SJCRH30 (cell line): Measurements from ENCODE around the gene GAA. TPM values are rescaled to one million over a fixed set of nuclear protein-coding genes. Genes with fewer than 3 reads are reported as not detected.
A peak's percentile ranks its signal among the peaks of the same experiment; 100 is the strongest.

Source experiments
- DNase-seq, 2 experiments: peaks; one replicate each; pipeline ENCODE4 v3.0.0-alpha.2; 2015 to 2020
- H3K27ac ChIP-seq: fragments of 250-450 bp; sonication (Bioruptor Pico); 2 replicates; pipeline ENCODE4 v1.5.1; 2020; ENCODE audit warnings: mild to moderate bottlenecking, moderate library complexity
- H3K27me3 ChIP-seq: fragments of 250-450 bp; sonication (Bioruptor Pico); 2 replicates; pipeline ENCODE4 v1.5.1; 2020; ENCODE audit warnings: mild to moderate bottlenecking, moderate library complexity
- H3K36me3 ChIP-seq: fragments of 250-450 bp; sonication (Bioruptor Pico); 2 replicates; pipeline ENCODE4 v1.5.1; 2020; ENCODE audit warnings: mild to moderate bottlenecking, moderate library complexity
- H3K4me1 ChIP-seq: fragments of 250-450 bp; sonication (Bioruptor Pico); 2 replicates; pipeline ENCODE4 v1.5.1; 2020; ENCODE audit warnings: mild to moderate bottlenecking, moderate library complexity
- H3K4me3 ChIP-seq: fragments of 250-450 bp; sonication (Bioruptor Pico); 2 replicates; pipeline ENCODE4 v1.5.1; 2020; ENCODE audit warnings: mild to moderate bottlenecking, moderate library complexity
- H3K9me3 ChIP-seq: fragments of 250-450 bp; sonication (Bioruptor Pico); replicated peaks from 2 replicates; pipeline ENCODE4 v1.5.1; 2020; ENCODE audit warnings: mild to moderate bottlenecking, moderate library complexity
- total RNA-seq: library from RNA; depleted of rRNA; stranded (reverse); fragments of >200 nt; shearing (Covaris generic); gene quantifications from 2 replicates; pipeline ENCODE4 v1.2.3, GENCODE V29; 2014; rRNA removed

The GAA gene
- 17.5 and 23.1 TPM in 2 replicates for total RNA-seq

DNA sequence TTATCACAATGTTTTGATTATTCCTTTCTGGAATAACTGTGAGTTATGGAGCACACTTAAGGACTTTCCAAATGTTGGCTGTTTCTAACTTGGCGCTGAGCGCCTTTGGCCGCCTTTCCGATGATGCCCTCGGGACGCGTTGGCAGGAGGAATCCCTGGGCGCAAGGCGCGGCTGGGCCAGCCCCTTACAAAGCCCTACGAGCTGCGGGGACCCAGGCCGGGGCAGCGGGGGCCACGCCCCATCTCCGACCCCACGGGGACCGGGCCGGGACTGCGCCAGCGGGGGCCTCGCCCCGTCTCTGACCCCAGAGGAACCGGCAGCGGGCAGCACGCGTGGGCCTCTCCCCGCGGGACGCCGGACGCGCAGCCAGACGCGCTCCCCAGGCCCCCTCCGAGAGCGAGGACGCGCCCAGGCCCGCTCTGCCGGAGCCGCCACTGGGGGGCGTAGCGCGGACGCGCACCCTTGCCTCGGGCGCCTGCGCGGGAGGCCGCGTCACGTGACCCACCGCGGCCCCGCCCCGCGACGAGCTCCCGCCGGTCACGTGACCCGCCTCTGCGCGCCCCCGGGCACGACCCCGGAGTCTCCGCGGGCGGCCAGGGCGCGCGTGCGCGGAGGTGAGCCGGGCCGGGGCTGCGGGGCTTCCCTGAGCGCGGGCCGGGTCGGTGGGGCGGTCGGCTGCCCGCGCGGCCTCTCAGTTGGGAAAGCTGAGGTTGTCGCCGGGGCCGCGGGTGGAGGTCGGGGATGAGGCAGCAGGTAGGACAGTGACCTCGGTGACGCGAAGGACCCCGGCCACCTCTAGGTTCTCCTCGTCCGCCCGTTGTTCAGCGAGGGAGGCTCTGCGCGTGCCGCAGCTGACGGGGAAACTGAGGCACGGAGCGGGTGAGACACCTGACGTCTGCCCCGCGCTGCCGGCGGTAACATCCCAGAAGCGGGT lies at the start of gene GAA:
Gene GAA (plus strand): TSS at position 571 of the 935 bp plus-strand sequence. CDS start 3,006 bp downstream, outside the sequence.
- Histone ChIP-seq H3K36me3 (no peaks in the 10 kb centered on the region), H3K4me3 (peak within 1 kb of the TSS; percentile 73), H3K27ac (peak within 1 kb of the TSS; percentile 82), H3K9me3 (no peaks in the 10 kb centered on the region), H3K27me3 (no peaks in the 10 kb centered on the region), H3K4me1 (peaks cover 43% of the 10 kb centered on the region)
- peak; percentile 93 to 96 for DNase-seq

DNA sequence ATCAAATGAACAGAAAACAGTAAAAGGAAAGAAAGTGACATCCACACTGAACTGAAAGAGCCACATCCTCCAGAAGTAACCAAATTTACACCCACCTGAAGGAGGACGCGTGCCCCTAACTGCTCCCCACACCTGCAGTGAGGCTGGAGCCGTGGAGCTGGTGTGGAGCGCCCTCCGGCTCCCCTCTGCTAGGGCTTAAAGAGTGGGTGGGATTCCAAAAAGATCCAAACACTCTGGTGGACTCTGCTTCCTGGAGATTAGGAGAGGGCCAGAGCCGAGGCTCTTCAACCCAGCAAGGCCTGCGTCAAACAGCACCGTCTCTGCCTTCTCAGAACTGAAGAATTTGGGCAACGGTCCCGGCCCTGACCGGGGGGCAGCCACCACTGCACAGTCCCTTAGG lies 49.7 kb upstream of the GAA start:
- no peaks in the 10 kb centered on the region for H3K9me3 ChIP-seq
- no peaks in the 10 kb centered on the region for H3K27me3 ChIP-seq
- no peak overlapping the region for H3K4me3 ChIP-seq
- no peak for DNase-seq
- no peaks in the 10 kb centered on the region for H3K36me3 ChIP-seq
- no peak overlapping the region for H3K27ac ChIP-seq
- no peaks in the 10 kb centered on the region for H3K4me1 ChIP-seq

DNA sequence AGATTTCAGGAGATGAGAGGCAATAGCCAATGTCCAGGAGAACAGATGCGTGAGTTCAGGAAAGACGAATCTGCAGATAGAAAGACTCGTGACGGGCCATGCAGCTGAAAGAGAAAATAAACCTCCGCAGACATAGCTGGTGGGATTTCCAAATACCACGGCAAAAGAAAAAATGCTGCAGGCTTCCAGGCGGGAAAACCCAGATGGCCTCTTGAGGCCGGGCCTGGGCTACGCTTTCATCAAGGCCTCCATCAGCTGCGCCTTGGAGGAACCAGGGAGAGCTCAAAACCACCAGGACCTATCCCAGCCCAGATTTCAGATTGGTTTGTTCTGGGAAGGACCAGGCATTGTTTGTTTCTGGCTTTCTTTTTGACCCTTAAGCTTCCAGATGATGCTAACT lies 48.3 kb upstream of the GAA start:
- no peak overlapping the region for H3K4me3 ChIP-seq
- no peaks in the 10 kb centered on the region for H3K36me3 ChIP-seq
- H3K27me3 ChIP-seq: no peaks in the 10 kb centered on the region
- no peak overlapping the region for H3K27ac ChIP-seq
- no peak for DNase-seq
- no peaks in the 10 kb centered on the region for H3K4me1 ChIP-seq
- H3K9me3 ChIP-seq: no peaks in the 10 kb centered on the region

DNA sequence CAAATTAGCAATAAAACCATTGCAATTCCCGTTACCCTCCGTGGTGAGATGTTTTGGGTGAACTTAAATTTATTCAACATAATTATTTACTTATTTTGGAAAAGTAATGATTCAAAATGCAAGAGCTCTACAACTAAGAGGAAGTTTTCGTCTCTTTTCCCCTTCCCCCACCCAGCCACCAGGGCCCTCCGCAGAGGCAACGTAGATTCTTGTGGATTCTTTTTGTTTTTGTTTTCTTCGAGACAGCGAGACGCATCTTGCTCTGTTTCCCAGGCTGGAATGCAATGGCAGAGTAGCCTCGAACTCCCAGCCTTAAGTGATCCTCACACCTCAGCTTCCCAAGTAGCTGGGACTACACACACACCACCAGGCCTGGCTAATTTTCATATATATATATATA lies 45.8 kb upstream of the GAA start:
- no peak for DNase-seq
- no peaks in the 10 kb centered on the region for H3K4me1 ChIP-seq
- H3K36me3 ChIP-seq: no peaks in the 10 kb centered on the region
- no peak overlapping the region for H3K4me3 ChIP-seq
- no peaks in the 10 kb centered on the region for H3K27me3 ChIP-seq
- H3K9me3 ChIP-seq: no peaks in the 10 kb centered on the region
- H3K27ac ChIP-seq: no peak overlapping the region

DNA sequence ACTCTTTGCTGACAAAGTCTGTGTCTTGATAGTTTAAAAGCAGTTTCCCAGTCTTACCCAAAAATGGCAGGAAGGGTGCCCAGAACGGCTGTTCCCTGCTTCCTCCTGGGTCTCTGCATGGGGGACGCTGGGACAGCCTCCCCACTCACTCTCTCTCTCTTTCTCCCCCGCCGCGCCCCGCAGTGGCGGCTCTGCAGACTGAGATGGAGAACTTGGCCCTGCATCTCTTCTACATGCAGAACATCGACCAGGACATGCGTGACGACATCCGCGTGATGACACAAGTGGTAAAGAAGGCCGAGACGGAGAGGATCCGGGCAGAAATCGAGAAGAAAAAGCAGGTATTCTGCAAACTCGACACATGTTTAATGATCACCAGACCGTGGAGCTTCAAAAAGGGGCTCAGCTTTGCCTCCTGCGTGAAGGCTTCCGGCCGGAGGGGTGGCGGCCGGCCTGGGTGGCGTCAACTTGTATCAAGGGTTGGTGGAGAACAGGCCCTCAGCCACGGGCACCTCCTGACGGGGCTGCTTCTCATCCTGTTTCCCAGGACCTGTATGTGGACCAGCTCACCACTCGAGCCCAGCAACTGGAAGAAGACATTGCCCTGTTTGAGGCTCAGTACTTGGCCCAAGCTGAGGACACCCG lies 42.9 kb upstream of the GAA start:
- no peak for DNase-seq
- H3K27me3 ChIP-seq: no peaks in the 10 kb centered on the region
- H3K27ac ChIP-seq: no peak overlapping the region
- H3K4me3 ChIP-seq: no peak overlapping the region
- H3K4me1 ChIP-seq: no peaks in the 10 kb centered on the region
- no peaks in the 10 kb centered on the region for H3K36me3 ChIP-seq
- no peaks in the 10 kb centered on the region for H3K9me3 ChIP-seq

DNA sequence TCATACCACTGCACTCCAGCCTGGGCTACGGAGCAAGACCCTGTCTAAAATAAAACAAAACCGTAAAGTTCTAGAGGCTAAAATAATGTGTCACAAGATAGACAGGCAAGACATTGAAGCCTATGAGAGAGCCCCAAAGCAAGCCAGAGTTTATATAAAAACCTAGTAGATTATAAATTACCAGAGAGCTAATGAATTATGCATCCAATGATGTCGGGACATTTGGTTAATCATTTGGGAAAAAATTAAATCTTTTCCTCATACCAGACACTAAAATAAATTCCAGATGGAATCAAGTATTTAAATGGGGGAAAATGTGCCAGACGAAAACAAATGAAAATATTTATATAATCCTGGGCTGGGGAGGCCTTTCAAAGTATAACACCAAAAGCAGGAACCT lies 40.7 kb upstream of the GAA start:
- Histone ChIP-seq H3K36me3 (no peaks in the 10 kb centered on the region), H3K4me3 (no peak overlapping the region), H3K27me3 (no peaks in the 10 kb centered on the region), H3K27ac (no peak overlapping the region), H3K9me3 (no peaks in the 10 kb centered on the region), H3K4me1 (peaks cover 8% of the 10 kb centered on the region)
- DNase-seq: no peak

DNA sequence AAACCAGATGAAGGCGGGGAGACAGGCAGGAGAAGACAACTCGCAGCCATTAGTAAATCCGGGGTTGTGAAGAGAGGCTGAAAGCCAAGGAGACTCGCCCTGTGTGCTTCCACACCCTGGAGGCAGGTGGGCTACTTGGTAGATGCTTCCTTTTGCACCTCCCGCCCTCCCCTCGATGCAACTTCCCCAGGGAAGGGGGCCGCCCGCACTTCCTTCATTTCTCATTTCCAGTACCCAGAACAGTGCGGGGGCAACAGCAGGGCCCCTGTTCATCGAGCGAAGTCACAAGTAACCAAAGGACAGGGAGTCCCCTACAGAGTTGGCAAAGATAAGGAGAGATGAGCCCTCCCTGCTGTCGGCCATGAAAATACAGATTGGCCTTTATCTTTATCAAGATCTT lies 40.0 kb upstream of the GAA start:
- no peaks in the 10 kb centered on the region for H3K9me3 ChIP-seq
- H3K27me3 ChIP-seq: no peaks in the 10 kb centered on the region
- H3K4me3 ChIP-seq: no peak overlapping the region
- H3K36me3 ChIP-seq: no peaks in the 10 kb centered on the region
- DNase-seq: no peak
- peaks cover 8% of the 10 kb centered on the region for H3K4me1 ChIP-seq
- no peak overlapping the region for H3K27ac ChIP-seq

DNA sequence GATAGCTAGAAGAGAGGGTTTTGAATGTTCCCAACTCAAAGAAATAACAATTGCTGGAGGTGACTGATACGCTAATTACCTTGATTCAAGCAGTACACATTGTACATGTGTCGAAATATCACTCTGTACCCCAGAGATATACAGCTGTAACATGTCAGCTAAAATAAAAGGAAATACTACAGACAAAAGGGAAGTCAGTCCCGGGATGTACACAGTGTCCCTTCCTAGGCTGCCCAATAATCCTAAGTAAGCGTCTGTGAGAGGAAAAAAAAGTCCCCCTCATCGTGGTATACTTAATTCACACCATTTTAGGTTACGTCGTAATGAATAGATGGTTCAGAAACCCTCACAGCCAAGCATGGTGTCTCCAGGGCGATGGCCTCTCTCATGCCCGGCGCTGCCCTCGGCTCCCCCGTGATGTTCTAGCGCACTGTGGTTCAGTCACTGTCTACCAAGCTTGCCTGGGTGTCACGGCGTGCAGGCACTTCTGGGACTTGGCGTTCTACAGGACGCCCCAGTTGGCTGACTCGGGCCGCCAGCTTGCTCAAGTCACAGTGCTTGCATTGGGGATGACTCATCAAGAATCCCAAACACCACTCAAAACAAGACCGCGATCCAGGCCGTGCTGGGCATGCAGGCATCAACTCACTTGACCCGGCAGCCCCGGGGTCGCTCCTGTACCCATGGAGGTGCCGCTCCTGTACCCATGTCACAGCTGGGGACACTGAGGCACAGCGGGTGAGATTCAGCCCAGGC lies 37.4 kb upstream of the GAA start:
- no peak overlapping the region for H3K4me3 ChIP-seq
- H3K36me3 ChIP-seq: no peaks in the 10 kb centered on the region
- DNase-seq: peak in 1 of 2 experiments; percentile 43
- no peaks in the 10 kb centered on the region for H3K27me3 ChIP-seq
- no peak overlapping the region for H3K27ac ChIP-seq
- no peaks in the 10 kb centered on the region for H3K9me3 ChIP-seq
- peaks cover 12% of the 10 kb centered on the region for H3K4me1 ChIP-seq

DNA sequence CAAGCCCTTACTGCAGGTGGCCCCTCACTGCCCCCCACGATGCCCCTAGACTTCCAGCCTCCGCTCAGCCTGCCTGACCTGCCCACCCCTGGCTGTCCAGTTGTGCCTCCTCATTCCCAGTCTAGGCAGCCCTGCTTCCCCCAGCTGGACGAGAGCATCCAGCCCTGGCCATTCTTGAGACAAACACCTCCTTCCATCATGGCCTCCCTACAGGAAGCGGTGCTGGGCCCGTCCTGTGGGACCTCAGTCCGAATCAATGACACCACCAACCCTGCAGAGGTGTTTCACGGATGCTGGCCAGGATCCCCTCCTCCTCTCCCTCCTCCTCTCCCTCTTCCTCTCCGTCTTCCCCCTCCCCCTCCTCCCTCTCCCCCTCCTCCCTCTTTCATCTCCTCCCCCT lies 36.7 kb upstream of the GAA start:
- no peaks in the 10 kb centered on the region for H3K27me3 ChIP-seq
- H3K4me3 ChIP-seq: no peak overlapping the region
- H3K9me3 ChIP-seq: no peaks in the 10 kb centered on the region
- DNase-seq: no peak
- no peaks in the 10 kb centered on the region for H3K36me3 ChIP-seq
- H3K4me1 ChIP-seq: peaks cover 19% of the 10 kb centered on the region
- no peak overlapping the region for H3K27ac ChIP-seq

DNA sequence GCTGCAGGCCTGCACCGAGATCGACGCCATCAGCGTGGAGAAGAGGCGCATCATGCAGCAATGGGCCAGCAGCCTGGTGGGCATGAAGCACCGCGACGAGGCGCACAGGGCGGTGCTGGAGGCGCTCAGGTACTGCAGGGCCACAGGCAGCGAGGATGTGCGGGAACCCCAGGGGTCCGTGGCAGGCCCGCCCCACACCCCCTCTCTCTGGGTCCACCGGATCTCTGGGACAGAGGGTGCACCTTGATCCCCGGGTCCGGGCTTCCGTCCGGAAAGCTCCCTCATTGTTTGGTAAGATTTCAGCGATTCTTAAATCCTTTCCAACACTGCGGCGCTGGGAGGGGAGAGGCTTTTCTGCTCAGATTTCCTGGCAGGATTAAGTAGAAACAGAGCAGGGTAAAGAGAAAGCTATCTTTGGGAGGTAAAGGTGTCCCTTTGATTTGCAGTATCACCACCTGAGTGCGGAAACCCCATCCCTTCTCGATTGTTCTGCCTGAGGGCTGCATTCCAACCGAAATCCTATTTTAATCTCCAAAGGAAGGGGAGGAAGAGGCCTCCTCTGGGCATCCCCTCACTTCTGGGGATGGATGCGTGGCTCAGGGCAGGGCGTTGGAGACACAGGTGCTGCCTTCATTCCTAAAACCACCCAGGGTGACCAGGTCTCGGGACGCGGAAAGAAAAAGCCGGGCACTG lies 35.8 kb upstream of the GAA start:
- no peak for DNase-seq
- Histone ChIP-seq H3K4me1 (peaks cover 19% of the 10 kb centered on the region), H3K27ac (no peak overlapping the region), H3K36me3 (no peaks in the 10 kb centered on the region), H3K9me3 (no peaks in the 10 kb centered on the region), H3K27me3 (no peaks in the 10 kb centered on the region), H3K4me3 (no peak overlapping the region)

DNA sequence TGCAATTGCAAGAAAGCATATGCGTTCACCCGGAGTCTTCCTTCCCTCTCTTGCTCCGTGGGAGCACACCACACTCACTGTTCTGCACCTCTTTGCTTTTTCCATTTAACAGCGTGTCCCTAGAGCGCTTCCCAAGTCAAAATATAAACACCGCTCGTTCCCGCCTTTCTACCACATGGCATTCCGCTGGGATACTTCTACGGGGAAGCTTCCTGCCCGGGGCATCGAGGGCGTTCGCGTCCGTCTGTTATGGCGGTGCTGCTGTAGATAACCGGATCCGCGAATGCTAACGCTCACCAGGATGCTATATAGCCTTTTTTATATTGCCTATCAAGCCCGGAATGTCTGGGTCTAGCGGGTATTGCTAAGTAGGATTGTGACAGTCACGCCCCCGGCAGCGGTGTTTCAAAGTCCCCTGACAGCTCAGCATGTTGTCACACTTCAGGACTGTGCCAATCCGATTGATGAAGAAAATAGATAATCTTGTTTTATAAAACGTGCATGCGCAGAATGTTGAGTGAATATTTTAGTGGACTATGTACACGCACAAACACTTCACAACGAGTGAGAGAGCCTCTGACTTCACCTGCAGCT lies 33.9 kb upstream of the GAA start:
- Histone ChIP-seq H3K36me3 (no peaks in the 10 kb centered on the region), H3K4me3 (no peak overlapping the region), H3K27ac (no peak overlapping the region), H3K4me1 (peaks cover 19% of the 10 kb centered on the region), H3K9me3 (no peaks in the 10 kb centered on the region), H3K27me3 (no peaks in the 10 kb centered on the region)
- no peak for DNase-seq

DNA sequence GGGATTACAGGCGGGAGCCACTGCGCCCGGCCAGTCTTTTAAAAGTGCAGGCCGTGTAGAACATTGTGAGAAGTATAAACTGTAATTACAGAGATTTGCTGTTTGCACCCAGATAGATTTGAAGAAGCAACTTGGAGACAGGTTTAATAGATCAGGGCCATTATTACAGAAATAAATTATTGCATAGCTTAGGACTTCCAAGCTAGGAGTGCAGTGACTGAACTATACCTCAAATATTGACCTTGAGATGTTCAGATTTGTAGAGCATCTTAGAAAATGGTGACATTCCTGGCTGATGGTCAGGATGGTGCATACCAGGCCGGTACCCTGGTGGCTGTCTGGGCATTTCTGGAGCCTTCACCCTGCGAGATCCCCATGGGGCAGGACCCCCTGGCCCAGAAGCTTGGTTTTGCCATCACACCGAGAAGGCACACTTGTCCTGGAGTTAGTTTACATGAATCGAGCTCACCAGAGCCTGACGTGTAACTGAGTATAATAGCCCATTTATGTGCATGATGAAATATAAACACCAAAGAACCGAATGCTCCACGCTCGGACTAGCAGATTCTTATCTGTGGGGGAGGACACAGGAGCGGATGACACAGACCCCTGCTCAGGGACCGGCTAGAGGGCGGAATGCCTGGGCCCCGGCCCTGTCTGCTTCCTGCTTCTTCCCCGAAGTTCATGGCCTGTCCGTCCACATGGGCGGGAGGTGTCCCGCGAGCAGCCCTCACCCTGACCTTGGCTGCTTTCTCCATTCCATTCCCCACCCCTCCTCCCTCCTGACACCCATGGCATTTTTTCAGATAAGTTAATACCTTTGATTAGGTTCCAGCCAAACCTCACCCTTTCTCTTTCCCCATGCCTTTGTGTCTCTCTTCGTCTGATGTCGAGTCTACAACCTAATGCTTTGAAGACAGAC lies 32.8 kb upstream of the GAA start:
- H3K4me3 ChIP-seq: peak overlapping the region; percentile 36
- H3K27me3 ChIP-seq: no peaks in the 10 kb centered on the region
- peak overlapping the region; percentile 51 for H3K27ac ChIP-seq
- peak; percentile 80 to 86 for DNase-seq
- peaks cover 19% of the 10 kb centered on the region for H3K4me1 ChIP-seq
- no peaks in the 10 kb centered on the region for H3K36me3 ChIP-seq
- no peaks in the 10 kb centered on the region for H3K9me3 ChIP-seq

DNA sequence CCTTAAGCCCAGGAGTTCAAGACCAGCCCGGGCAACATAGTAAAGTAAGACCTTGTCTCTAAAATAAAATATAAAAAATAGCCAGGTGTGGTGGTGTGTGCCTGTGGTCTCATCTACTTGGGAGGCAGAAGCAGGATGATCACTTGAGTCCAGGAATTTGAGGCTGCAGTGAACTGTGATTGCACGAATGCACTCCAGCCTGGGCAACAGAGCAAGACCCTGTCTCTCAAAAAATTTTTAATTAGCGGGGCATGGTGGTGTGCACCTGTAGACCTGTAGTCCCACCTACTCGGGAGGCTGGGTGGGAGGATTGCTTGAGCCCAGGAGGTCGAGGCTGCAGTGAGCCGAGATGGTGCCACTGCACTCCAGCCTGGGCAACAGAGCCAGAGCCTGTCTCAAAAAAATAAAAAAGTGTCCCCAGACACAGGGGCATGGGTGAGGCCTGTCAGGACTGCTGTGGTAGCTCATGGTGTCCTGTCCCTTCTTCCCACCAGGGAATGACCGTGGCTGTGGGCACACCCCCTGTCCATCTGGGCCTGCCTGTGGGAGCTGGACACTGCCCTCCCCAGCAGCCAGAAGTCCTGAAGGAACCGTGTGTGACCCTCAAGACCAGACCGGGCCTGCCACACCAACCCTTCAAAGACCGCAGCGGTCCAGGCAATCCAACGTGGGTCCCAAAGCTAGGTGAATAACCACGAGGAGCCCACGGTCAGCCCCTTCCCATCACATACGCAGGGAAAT lies 30.8 kb upstream of the GAA start:
- H3K27me3 ChIP-seq: no peaks in the 10 kb centered on the region
- peaks cover 11% of the 10 kb centered on the region; the same call in 1 of the 2 replicates for H3K4me1 ChIP-seq
- H3K9me3 ChIP-seq: no peaks in the 10 kb centered on the region
- no peak overlapping the region for H3K4me3 ChIP-seq
- DNase-seq: no peak
- no peak overlapping the region for H3K27ac ChIP-seq
- H3K36me3 ChIP-seq: no peaks in the 10 kb centered on the region
